GM21825 (cell line): ENCODE measurements around the gene CAVIN1.
"Not testable (repeated sequence)": the region's sequence is repeated elsewhere in the genome, so short reads cannot be mapped to it uniquely, and the experiment has no call there.

ENCODE experiments used
- ATAC-seq: cut with Tn5 transposase; IDR thresholded peaks from one replicate; pipeline ENCODE4 v1.9.1; 2021; ENCODE audit warnings: mild to moderate bottlenecking, moderate library complexity; ENCODE audit not compliant: unreplicated experiment

The CAVIN1 gene

DNA sequence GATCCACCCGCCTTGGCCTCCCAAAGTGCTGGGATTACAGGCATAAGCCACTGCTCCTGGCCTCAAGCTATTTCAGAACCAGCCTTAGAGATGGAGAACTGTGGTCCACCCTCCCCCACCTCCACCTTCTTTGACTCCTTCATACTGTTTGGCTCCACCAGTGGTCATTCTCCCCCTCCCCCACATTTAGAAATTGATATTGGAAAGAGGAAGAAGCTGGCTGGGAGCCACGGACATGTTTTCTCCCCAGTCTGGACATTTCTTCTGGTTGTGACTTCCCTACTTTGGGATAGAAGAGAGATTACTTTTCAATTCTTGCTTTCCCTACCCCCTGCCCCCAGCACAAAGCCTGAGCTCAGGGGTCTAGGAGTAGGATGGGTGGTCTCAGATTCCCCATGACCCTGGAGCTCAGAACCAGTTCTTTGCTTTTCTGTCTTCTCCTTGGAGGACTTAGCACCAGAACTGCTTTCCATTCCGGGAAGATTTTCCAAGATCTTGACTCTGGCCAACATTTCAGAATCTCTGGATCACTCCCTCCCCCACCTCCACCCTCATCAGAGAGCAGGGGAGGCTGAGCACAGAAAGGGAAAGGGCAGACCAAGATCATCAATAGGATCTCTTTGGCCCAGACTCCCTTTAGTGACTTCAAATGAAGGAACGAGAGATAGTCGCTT lies 16.3 kb downstream of the CAVIN1 start:
- no peak for ATAC-seq

GRCh38 chr17:42405963-42406495 lies 17.0 kb downstream of the CAVIN1 start:
- ATAC-seq = no peak

- no peak for ATAC-seq
These were observed 18.0 kb downstream of the CAVIN1 start for GRCh38 chr17:42405076-42405475.

DNA sequence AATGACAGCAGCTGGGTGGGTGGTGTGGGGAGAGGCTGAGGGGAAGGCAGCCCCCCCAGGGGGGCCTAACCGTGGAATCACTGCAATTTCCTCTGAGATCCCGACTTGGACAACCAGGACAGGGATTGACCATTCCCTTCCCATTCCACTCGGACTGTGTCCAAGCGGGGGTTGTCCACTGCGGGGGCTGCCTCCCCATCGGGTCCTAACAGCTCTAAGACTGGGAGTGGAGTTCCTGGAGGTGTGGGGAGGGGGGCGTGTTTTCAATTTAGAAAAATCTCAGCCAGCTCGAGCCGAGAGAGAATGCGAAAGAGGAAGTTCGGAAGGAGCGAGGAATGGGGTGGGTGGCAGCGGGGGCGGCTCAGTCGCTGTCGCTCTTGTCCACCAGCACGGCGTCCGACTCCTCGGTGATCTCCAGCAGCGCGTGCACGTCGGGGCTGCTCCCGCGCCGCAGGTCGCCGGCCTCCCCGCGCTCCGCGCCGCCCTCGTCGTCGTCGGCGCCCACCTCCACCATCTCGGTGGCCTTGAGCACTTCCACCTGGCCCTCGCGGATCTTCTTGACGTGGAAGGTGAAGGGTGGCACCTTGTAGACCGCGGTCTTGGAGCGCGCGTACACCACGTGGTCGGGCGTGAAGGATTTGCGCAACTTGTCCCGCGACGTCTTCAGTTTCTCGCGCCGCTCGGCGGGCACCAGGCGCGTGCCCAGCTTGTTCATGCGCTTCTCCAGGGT lies 18.6 kb downstream of the CAVIN1 start:
- ATAC-seq = no peak

GRCh38 chr17:42403150-42403549 lies 19.9 kb downstream of the CAVIN1 start:
- no peak for ATAC-seq

DNA sequence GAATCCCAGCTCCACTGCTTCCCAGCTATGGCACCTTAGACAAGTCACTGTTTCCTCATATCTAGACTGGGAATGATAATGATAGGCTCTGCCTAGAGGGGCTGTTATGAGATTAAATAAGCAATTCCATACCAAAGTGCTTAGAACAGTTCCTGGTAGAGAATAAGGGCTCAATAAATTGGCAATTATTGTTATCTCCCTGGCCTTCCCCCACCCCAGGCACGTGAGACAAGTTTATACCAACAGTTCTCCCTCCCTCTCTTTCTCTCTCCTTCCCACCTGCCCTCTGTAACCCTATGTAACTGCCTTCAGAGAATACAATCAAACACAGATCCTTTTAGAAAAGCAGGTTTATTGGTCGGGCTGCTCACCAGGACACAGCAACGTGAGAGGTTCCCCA lies 20.9 kb downstream of the CAVIN1 start:
- no peak for ATAC-seq

- not testable (repeated sequence) for ATAC-seq
These were observed 22.1 kb downstream of the CAVIN1 start for GRCh38 chr17:42400844-42401375.

DNA sequence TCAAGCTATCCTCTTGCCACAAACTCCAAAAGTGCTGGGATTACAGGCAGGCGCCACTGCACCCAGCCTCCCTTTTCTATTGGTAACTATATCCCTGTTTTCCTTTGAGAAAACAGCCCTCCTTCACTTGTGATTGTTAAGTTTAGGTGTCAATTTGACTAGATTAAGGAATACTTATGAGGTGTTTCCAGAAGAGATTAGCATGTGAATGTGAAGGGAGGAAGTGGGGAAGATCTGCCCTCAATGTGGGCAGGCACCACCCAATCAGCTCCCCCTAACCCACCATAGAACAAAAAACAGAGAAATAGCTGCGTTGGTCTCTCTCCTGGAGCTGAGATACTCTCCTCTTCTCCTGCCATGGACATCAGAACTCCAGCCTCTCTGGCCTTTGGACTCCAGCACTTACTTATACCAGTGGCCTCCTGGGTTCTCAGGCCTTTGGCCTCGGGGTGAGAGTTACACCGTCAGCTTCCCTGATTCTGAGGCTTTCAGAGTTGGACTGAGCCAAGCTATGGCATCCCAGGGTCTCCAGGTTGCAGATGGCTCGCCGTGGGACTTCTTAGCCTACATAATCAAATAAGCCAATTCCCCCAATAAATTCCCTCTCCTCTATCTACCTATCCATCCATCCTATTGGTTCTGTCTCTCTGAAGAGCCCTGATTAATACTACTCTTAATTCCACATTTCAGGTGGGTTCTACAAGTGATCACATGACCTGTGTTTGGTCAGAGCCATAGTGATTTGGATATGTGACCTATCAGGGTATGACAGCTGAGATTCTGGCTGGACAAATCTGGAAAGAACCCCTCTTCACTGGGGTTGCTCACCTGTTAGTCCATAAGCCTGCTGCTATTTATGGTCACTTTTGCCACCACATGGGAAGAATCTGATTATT lies 22.9 kb downstream of the CAVIN1 start:
- no peak for ATAC-seq

DNA sequence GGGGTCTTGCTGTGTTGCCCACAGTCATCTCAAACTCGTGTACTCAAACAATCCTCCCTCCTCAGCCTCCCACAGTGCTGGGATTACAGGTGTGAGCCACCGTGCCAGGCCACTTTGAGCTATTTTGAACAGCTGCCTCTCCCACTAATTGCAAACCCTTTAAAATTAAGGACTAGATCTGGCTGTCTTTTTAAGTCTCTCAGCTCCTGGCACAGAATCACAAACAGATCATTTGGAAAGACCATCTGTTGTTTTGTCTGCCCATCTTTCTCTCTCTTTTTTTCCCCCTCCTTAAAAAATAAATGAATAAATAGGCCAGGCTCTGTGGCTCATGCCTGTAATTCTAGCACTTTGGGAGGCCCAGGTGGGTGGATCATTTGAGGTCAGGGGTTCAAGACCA lies 23.9 kb downstream of the CAVIN1 start:
- no peak for ATAC-seq

DNA sequence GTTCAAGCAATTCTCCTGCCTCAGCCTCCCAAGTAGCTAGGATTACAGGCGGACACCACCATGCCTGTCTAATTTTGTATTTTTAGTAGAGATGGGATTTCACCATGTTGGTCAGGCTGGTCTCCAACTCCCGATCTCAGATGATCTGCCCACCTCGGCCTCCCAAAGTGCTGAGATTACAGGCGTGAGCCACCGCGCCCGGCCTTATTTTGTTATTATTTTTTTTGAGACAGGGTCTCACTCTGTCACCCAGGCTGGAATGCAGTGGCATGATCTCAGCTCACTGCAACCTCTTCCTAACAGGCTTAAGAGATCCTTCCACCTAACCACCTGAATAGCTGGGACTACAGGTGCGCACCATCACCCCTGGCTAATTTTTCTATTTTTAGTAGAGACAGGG lies 27.5 kb downstream of the CAVIN1 start:
- ATAC-seq = not testable (repeated sequence)

DNA sequence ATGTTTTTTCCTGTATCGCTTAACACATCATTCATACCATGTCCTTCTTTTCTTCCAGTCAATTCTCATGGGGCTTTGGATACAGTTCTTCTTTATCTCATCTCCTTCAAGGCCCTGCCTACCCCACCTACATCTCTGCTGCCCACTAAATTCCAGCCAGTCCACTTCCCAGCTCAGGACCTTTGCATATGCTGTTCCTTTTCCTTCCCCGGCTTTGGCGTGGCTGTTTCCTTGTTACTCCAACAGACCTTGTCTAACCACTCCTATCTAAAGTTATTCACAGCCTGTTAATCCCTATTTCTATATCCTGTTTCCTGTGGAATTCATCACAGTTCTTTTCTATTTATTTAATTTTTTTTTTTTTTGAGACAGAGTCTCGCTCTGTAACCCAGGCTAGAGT lies 28.2 kb downstream of the CAVIN1 start:
- ATAC-seq = no peak

DNA sequence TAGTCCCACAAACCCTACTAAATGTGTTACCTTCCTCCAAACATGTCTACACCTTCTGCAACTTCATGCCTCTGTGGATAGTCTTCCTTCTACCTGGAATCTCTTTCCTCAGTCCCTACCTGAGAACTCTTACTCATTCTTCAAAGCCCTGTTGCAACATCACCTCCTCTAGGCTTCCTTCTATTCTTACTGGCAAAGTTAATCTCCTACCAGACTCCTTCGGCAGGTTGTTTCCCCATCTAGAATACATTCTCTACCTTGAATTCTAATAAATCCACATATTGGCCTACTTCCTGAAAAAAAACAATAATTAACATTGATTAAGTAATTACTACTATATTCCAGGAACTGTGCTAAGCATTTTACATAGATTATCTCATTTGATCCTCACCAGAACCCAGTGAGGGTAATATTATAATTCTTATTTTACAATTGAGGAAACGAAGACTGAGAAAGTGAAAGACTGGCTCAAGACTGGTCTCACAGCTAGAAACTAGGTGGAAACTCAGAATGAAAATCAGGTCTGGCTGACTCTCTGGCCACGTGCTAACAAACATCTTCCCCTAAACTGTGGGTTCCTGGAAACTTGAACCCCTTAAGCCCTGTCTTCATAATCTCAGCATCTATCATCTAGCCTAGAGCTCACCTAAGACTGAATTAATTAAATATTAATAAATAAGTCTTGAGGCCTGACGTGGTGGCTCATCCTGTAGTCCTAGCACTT lies 30.2 kb downstream of the CAVIN1 start:
- ATAC-seq = no peak

- not testable (repeated sequence) for ATAC-seq
These were observed 31.6 kb downstream of the CAVIN1 start for GRCh38 chr17:42391439-42391838.

GRCh38 chr17:42389899-42390298 lies 33.2 kb downstream of the CAVIN1 start:
- ATAC-seq = no peak

GRCh38 chr17:42389135-42389417 lies 34.0 kb downstream of the CAVIN1 start:
- ATAC-seq = no peak

- peak; percentile 75 for ATAC-seq
These were observed 34.5 kb downstream of the CAVIN1 start, which contains the start of gene STAT3 for GRCh38 chr17:42388381-42389134. TSS of gene STAT3 (minus strand) at chr17:42388442. CDS start at chr17:42348516, 39,926 bp downstream.

DNA sequence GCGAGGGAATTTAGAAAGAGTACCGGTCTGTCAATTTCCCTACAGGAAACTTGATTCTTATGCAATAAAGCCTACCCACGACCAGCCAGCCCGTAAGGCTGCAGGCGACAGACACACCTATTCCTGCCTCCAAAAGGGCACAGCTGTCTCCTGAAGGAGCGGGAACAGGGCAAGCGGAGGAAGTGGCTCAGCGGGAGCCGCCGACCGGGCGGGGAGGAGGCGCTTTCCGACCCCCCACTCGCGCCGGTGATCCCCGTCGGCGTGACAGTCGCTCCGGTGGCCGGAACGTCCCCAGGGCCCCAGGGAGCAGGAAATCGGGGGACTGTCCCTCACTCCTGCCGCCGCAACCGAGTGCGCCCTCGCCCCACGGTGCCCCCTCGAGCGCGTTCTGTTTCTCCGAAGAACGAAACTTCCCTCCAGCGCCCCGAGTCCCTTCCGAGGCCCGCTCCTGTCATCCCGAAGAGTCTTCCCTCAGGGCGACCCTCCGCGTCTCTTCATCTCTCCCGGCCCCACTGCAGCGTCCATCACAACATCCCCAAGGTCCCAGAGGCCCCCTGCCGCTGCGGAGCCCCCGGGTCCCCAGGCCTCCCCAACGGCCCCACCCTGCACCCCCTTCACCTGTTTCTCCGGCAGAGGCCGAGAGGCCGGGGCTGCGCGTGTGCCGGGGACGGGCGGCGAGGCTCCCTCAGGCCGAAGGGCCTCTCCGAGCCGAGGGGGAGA lies 35.2 kb downstream of the CAVIN1 start:
- ATAC-seq = peak; percentile 7

GRCh38 chr17:42386777-42387657 lies 36.0 kb downstream of the CAVIN1 start:
- no peak for ATAC-seq
